HG03432 (cell line): Measurements from ENCODE around the gene FADS6.
"Not testable (repeated sequence)": the region's sequence is repeated elsewhere in the genome, so short reads cannot be mapped to it uniquely, and the experiment has no call there.

ENCODE experiments used
- ATAC-seq: cut with Tn5 transposase; IDR thresholded peaks from one replicate; pipeline ENCODE4 v1.9.1; 2021; ENCODE audit warnings: mild to moderate bottlenecking, moderate library complexity; ENCODE audit not compliant: unreplicated experiment

Gene FADS6

DNA sequence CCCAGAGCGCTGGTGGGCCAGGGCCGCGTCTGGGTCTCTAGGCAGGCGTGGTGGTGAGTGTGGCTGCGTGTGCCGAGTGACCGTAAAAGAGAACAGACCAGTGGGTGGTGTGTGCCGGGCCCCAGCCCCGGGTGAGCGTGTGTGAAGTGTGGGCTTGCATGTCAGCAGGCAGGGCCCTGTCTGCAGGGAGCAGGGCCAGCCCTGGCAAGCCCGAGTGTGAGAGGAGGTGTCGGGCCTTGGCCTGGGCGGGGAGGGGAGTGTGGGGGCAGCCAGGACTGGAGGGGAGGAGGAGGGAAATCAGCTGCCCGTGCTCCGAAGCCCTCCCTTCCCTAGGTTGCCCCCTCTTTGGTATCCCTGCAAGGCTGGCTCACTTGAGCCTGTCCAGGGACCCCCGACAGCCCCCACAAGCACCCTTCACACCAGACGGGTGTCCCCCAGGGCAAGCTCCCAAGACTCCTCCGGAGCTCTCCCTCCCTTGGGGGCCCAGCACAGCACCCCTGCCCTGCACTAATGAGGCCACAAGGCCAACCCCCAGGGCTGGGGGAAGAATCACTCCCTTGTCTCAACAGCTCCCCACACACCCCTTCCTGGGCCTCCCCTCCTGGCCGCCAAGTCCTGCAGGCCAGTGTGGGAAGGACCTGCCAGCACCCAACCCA lies 27.7 kb upstream of the FADS6 start:
- no peak for ATAC-seq

DNA sequence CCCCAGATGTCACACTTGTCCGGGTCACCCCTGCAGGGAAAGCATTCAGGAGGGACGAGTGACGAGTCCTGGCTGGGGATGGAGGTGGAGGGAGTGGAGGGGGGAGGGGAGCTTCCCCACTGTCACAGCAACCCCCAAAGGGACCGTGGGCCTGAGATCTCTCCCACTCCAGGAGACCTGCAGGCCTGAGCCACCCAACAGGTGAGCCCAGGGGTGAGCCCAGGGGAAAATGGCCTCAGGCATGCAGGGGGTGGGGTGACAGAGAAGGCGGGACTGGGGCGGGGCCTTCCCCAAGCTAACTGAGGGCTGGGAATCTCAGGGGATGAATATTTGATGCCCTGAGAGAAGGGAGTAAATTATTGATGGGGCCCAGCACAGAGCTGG lies 27.2 kb upstream of the FADS6 start:
- ATAC-seq = no peak

- no peak for ATAC-seq
Observed at GRCh38 chr17:74920306-74920620, 26.8 kb upstream of the FADS6 start.

DNA sequence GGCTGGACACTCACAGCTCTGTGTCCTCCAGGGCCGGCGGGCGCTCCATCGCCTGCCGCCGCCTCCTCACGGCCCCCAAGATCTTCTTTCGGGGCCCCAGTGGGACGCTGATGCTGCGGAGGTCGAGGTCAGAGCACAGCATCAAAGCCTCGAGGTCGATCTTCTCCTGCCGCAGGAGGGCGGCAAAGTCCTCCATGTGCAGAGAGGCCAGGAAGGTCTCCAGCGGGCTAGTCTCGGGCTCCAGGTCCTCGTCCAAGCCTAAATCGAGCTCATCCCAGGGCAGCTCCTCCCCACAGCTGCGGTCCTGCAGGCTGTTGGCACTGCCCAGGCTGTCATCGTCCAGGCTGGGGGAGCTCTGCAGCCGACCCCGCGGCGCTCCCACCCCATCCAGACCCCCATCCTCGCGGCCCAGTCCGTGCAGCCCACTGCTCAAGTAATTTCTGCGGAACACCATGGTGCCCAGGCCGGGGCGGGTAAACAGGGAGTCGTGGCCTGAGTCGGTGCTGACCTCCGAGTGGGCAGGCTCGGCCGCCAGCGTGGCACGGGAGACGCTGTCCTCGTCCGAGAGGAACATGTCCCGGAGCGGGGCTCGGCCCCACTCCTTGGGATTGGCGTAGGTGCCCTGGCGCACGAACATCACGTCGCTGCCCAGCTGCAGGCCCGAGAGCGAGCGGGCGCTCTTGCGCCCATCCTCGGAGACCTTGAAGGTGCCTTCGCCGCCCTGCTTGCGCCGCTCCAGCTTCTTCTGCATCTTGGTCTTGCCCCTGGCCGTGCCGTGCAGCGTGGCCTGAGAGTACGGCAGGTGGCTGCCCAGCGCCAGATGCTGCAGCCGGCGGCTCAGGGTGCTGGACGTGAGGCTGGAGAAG lies 26.2 kb upstream of the FADS6 start:
- ATAC-seq = no peak

- no peak for ATAC-seq
Observed at GRCh38 chr17:74918906-74919305, 25.5 kb upstream of the FADS6 start.

DNA sequence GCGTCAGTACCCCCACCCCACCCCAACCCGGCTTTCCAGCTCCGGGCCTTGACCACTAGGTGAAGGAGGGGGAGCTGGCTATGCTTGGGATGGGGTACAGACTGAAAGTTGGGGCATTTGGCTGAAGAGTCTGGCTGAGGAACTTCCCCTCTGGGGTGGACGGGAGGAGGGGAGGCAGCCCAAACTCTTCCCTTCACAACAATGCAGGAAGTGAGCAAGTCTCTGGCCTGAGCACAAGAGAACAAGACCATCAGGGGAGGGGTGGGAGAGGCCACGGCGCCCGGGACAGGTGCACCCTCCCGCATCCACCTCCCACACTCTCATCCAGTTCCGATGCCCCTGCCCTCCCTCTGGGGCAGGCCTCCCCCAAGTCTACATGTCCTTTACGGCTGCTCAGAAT lies 24.0 kb upstream of the FADS6 start:
- no peak for ATAC-seq

GRCh38 chr17:74916851-74917199 lies 23.4 kb upstream of the FADS6 start:
- no peak for ATAC-seq

- no peak for ATAC-seq
Observed at GRCh38 chr17:74916136-74916850, 22.9 kb upstream of the FADS6 start.

DNA sequence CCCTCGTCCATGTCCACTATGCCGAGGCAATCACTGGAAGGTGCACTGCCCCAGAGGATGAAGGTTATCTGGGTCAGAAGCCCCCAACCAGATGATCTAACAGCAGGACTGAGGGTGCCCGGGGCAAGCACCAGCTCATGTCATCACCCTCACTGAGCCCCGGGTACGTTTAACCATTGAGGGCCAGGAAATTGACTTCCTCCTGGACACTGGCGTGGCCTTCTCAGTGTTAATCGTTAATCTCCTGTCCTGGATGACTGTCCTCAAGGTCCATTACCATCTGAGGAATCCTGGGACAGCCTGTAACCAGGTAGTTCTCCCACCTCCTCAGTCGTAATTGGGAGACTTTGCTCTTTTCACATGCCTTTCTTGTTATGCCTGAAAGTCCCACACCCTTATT lies 18.0 kb upstream of the FADS6 start:
- not testable (repeated sequence) for ATAC-seq

DNA sequence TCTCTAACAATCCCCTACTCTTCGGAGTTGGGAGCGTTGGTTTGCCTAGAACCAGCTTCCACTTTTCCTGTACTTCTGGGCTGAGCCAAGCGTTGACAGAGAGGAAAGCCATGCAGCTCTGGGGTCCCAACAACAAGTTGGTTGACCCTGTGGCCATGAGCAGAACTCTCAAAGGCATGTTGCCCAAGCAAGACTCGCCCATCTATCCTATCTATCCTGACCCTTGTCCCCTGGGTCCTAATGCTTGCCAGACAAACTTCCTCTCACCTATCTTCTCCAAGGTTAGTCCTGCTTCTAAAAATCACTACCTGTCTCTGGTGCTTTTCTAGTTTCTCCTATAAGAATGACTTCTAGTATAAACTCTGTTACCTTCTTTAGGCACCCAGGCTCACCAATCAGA lies 15.7 kb upstream of the FADS6 start:
- ATAC-seq = not testable (repeated sequence)

DNA sequence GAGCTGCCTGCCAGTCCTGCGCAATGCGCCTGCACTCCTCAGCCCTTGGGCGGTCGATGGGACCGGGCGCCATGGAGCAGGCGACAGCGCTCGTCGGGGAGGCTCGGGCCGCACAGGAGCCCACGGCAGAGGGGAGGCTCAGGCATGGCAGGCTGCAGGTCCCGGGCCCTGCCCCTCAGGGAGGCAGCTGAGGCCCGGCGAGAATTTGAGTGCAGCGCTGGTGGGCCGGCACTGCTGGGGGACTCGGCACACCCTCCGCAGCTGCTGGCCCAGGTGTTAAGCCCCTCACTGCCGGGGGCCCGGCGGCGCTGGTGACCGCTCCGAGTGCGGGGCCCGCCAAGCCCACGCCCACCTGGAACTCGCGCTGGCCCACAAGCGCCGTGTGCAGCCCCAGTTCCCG lies 13.6 kb upstream of the FADS6 start:
- ATAC-seq = no peak

- not testable (repeated sequence) for ATAC-seq
Observed at GRCh38 chr17:74906214-74906793, 12.9 kb upstream of the FADS6 start.

DNA sequence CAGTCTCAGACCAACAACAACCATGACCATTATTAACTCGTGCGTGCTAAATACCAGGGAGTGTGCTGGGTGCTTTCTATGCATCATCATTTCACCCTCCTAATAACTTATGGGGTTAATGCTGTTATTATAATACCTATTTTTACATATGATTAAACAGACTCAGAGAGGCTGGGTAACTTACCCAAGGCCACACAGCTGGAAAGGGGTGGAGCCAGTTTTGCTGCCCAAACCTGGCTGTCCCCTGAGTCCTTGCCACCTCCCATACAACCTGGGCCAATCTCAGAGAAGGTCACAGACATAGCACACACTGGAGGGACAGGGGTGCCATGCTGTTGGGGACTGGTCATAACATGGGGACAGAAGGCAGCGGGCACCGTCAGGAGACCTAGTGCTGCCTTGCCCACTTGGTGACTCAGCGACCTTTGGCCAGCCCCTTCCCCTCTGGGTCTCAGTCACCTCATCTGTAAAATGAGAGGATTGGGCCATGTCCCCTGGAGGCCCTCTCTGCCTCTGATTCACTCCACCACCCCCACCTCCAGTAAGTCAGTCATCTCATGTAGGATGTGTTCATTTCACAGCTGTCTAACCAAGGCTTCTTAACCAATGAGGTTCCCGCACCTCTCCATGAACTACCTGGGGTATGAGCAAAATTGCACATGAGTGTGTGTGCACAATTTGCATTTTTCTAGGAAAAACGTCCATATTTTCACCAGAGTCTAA lies 11.4 kb upstream of the FADS6 start:
- no peak for ATAC-seq

DNA sequence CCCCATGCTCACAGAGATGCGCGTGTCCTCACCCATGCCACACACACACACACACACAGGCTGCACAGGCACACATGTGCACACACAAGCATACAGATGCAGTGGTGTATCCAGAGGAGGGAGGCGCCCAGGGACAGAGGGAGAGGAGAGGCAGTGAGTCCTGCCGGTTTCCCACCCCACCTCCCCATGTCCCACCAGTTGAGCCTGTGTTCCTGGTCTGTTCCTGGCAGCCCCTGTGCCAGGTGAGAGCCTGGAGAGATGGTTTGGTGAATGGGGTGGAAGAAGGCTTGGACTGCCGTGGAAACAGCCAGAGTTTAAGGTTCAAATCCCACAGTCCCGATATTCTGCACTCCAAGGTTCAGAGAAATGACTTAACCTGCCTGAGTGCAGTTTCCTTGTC lies 10.2 kb upstream of the FADS6 start:
- no peak for ATAC-seq

GRCh38 chr17:74903034-74903433 lies 9.6 kb upstream of the FADS6 start:
- ATAC-seq = no peak

DNA sequence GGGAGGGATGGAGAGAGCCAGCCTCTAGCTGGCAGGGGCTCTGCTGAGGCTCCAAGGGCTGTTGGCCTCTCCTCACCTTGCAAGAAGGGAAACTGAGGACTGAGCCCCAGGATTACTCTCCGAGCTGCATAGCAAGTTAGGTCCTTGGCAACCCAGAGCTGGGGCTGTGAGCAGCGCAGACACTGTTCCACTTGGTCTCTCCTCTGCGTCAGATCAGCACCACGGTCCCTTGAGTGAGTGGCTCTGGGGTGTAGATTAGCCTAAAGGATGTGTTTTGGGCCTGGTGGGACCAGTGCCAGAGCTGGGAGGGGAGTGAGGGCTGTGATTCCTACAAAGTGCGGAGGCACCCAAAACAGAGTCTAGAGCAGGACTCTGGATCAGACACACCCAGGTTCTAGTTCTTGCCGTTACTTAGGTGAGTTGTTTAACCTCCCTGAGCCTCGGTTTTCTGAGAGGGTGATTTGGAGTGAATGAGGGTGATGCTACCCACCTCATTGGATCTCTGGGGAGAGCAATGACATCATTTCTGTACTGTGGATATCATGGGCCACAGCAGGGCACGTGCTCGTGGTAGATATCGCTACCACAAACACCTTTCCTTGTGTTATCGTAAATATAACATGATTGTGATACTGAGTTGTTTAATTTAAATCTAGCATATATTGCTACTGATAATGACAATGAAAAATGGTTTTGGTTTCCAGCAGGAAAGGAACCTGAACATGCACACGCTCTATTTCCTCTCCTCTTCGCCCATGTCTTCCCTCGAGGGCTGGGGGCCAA lies 8.1 kb upstream of the FADS6 start:
- no peak for ATAC-seq

DNA sequence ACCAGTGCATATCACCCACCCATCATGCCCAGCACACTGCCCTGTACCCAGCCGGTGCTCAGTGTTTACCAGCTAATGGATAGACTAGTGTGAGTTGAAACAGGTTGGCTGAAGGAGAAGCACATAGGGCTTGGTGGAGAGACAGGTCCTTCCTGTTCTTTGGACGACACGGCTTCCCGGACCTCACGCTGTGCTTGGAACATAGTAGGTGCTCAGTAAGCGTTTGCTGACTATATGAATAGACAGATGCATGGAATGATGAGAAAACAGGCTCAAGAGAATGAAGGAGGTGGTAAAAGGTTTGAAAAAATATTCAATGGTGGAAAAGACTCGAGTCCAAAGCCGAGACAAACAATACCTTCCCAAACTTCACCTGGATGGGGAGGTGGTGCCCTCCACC lies 6.8 kb upstream of the FADS6 start:
- ATAC-seq = no peak

GRCh38 chr17:74898376-74898946 lies 5.0 kb upstream of the FADS6 start:
- no peak for ATAC-seq

DNA sequence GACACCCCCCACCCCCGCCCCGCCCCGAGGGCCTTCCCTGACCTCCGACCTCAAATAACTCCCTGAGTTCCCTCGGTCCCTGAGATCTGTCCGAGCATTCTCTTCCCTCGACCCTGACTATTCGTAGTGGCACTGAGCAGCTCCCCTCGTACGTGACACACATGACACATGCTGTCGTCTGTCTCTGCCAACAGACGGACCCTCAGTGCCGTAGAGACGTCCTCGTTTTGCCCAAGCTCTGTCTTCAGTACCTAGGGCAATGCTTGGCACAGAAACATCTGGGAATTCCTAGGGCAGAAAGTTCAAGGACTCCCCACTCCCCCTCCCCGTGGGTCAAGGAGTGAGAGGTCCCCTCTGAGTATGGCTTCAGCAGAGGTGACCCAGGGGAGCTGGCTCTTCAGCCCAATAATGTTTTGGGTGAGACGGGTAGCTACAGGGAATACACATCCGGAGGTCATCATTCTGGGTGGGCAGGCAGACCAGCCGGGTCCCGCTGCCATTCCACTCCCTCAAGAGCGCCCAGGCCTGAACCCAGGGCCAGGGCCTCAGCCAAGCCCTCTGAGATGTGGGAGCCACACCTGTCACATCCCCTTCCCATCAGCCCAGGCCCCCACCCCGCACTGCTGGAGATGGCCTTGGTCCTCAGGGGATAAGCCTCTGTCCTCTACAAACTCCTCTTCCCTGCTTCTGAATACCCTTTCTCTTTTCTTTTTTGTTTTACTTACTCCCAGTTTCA lies 671 bp upstream of the FADS6 start:
- ATAC-seq = no peak
